Testis (tissue), 2 donors: ENCODE data around the gene TXNDC5.

Experiments used
- POLR2A ChIP-seq: fragments of 450-650 bp; IDR thresholded peaks from one replicate; pipeline ENCODE4 v1.6.1; 2017; ENCODE audit warnings: antibody characterized with exemption, mild to moderate bottlenecking, moderate library complexity
- TF ChIP-seq, protein P1 (sequence below), 3 experiments: fragments of 450-650 bp in 2 of 3; fragments of 200-600 bp in 1 of 3; sonication (generic) in 1 of 3; IDR thresholded peaks; one replicate each; pipeline ENCODE4 v1.5.1; 2016 to 2019; ENCODE audit warnings: antibody characterized with exemption in 3 of 3, mild to moderate bottlenecking in 2 of 3, moderate library complexity in 1 of 3

DNA sequence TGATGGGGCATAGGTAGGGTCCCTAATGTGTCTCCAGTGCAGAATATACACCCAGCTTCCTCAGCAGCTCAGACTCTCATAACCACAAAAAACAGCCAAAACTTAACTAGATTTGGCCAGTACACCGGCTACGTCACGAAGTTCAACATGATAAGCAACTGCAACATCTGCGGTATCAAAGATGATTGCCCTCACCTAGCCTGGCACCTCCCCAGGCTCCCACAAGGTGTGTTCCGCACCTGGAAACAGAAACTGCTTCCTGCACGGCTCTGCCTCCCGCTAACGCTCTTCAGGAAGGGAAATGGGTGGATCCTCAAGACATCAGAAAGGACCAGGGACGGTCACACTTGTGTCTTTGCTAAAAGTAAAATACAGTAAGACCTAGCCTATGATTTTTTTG, 9.5 kb downstream of the TXNDC5 start:
- TF ChIP-seq, protein P1, sequence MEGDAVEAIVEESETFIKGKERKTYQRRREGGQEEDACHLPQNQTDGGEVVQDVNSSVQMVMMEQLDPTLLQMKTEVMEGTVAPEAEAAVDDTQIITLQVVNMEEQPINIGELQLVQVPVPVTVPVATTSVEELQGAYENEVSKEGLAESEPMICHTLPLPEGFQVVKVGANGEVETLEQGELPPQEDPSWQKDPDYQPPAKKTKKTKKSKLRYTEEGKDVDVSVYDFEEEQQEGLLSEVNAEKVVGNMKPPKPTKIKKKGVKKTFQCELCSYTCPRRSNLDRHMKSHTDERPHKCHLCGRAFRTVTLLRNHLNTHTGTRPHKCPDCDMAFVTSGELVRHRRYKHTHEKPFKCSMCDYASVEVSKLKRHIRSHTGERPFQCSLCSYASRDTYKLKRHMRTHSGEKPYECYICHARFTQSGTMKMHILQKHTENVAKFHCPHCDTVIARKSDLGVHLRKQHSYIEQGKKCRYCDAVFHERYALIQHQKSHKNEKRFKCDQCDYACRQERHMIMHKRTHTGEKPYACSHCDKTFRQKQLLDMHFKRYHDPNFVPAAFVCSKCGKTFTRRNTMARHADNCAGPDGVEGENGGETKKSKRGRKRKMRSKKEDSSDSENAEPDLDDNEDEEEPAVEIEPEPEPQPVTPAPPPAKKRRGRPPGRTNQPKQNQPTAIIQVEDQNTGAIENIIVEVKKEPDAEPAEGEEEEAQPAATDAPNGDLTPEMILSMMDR (IDR thresholded peaks at IDR 0.05), result no peak
- TF ChIP-seq POLR2A, result no peak
